Gastroesophageal sphincter (tissue), 3 donors: Measurements from ENCODE around the gene ANGPTL5.

Experiments
- EP300 ChIP-seq: sonication (generic); formaldehyde crosslinking; IDR thresholded peaks from one replicate; pipeline ENCODE4 v1.6.1; 2017; ENCODE audit warnings: antibody characterized with exemption, mild to moderate bottlenecking
- POLR2A ChIP-seq, 2 donors: fragments of 450-650 bp; IDR thresholded peaks; one replicate each; pipeline ENCODE4 v1.6.1; 2017; ENCODE audit warnings: antibody characterized with exemption in 2 of 2, mild to moderate bottlenecking in 2 of 2, moderate library complexity in 1 of 2
- POLR2AphosphoS5 ChIP-seq: sonication (generic); formaldehyde crosslinking; IDR thresholded peaks from one replicate; pipeline ENCODE4 v1.6.1; 2017; ENCODE audit warnings: antibody characterized with exemption
- TF ChIP-seq, protein P1 (sequence below), 4 experiments: fragments of 200-600 bp in 2 of 4; fragments of 450-650 bp in 2 of 4; sonication (generic) in 1 of 4; IDR thresholded peaks; one replicate each; pipeline ENCODE4 v1.5.1; 2017 to 2019; ENCODE audit warnings: antibody characterized with exemption in 4 of 4, mild to moderate bottlenecking in 2 of 4, moderate library complexity in 2 of 4

GRCh38 chr11:101885631-101886030 is 30.7 kb downstream of the ANGPTL5 start:
- no peak for TF ChIP-seq POLR2A (IDR thresholded peaks at IDR 0.05)
- TF ChIP-seq, protein P1, sequence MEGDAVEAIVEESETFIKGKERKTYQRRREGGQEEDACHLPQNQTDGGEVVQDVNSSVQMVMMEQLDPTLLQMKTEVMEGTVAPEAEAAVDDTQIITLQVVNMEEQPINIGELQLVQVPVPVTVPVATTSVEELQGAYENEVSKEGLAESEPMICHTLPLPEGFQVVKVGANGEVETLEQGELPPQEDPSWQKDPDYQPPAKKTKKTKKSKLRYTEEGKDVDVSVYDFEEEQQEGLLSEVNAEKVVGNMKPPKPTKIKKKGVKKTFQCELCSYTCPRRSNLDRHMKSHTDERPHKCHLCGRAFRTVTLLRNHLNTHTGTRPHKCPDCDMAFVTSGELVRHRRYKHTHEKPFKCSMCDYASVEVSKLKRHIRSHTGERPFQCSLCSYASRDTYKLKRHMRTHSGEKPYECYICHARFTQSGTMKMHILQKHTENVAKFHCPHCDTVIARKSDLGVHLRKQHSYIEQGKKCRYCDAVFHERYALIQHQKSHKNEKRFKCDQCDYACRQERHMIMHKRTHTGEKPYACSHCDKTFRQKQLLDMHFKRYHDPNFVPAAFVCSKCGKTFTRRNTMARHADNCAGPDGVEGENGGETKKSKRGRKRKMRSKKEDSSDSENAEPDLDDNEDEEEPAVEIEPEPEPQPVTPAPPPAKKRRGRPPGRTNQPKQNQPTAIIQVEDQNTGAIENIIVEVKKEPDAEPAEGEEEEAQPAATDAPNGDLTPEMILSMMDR (IDR thresholded peaks at IDR 0.05), result no peak
- no peak for TF ChIP-seq POLR2AphosphoS5
- TF ChIP-seq EP300, result no peak
